NCI-H1105 (cell line): ENCODE data around the gene BLOC1S2.
A peak's percentile ranks its signal among the peaks of the same experiment; 100 is the strongest.
"Not testable (repeated sequence)": the region's sequence is repeated elsewhere in the genome, so short reads cannot be mapped to it uniquely, and the experiment has no call there.

Experiments used
- DNase-seq: peaks from one replicate; lab custom pipeline; 2025; lab: John Stamatoyannopoulos, UW

BLOC1S2 gene

DNA sequence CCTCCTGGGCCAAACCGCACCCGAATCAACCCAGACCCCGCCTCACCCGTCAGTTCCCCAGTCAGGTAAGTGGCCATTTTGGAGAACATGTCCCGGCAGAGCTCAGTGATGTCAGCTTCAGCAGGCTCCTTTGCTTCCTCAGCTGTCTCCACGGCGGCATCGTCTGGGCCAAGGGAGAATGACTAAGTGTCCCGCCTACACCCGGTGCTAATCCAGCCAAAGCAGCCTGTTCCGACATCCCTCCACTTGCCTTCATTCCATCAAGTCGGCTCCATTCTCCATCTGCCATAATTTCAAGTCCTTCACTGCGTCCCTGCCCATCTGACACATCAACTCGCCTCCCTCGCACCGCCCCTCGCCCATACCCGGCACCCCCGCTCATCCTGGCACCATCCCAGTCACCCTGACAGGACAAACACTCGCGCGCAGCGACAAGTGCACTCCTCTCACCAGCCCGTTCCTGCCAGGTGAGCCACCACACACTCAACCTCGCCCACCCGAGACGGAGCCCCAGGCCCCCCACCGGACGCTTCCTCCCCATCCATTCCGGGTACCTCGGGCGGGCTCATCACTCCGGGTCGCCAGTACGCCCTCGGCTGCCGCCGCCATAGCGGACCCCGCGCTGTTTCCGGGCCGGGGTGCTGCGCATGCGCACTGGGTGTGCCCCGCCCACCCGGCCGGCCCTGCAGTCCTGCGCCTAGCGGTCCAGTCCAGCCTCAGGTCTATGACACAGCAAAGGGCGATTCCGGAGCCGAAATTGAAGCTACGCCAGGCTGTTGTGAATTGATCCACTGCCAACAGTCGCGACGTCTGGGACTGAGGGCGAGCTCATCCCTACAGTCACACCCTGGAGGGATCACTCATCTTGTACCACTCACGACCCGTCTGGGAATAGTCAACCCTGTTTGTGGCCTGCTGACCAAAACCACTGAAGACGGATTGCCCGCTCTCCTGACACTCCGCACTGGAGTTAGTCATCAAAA is at the start of gene BLOC1S2:
BLOC1S2 (minus strand) TSS at position 630 of the 983 bp plus-strand sequence; CDS start at position 609, 21 bp downstream.
- peak; percentile 53 for DNase-seq

DNA sequence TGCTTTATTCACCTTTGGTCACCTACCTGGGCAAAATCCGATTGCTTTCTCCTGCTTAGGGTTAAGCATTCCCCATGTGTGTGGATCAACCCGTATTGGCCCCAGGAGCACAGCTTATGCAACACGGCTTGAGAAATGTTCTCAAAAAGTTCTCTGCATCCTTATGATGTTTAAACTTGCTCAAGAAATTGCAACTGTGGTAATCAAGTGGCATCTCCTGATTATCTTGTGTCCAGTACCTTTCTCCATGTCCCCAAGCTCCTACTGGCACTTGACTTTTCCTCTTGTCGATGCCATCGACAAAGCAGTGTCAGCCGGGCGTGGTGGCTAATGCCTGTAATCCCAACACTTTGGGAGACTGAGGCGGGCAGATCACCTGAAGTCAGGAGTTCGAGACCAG is 48.3 kb upstream of the BLOC1S2 start:
- DNase-seq = no peak

DNA sequence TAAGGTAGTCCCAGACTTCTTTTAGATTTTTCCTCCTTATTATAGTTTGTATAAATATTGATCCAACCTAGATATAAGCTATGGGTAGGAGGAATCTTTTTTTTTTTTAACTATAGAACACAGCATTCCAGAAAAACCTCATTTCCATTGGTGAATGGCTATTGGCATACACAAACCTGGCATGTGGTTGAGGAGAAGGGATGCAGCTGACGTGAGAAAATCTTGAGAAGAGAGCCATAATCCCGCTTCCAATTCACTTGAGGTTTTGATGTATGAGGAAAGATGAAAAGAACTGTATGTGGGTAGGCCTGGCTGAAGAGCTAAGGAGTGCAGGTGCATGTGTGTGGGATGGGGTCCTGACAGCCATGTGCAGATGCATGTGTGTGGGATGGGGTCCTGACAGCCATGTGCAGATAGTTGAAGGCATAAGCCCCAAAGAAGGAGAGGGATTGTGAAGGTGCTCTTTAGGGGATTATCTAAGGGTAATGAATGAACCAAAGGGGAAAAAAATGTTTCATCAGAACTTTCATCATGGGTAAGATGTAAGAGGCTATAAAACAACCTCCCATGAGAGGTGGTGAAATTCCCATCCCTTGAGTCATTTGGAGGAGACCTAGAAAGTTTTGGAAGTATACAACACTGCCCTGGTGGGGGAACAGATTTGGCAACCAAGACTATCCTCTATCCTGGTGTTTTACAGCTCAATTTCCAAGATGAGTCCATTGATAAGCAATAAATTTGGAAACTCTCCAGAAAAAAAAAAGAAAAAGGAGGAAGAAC is 47.4 kb upstream of the BLOC1S2 start:
- DNase-seq = no peak

DNA sequence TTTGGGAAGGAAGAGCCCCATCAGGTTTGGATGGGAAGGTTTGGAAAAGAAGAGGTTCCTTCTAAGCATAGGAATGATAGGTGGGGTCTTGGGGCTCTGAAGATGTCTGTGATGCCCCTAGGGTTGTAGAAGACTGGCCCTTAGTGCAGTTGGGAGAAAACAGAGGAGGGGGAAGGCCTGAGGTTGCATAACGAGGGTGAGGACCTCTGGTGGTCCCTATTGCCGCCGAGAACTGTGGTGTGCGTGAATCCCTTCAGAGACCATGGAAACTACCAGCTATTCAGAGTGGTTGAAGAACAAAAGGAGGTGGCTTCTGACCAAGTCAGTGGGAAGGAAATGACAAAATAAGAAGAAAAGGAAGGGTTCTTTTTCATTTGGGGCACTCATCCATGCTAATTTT is 46.6 kb upstream of the BLOC1S2 start:
- DNase-seq = no peak

DNA sequence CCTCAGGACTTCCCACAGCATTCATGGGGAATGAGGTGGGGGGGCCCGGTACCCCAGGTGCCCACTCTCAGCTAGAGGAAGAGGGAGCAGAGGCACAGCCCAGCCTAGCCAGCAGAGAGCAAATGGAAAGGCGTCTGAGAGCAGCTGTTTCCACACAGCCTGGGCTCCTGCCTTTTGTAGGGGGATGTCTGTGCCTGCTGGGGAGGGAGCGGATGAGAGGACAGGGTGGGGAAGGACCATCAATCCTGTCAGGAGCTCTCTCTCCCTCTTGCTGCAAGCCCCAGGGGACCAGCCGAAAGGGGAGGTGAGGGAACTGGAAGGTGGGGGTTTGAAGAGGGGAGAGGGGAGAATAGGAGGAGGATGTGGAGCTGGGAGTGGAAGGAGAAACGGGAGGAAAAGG is 43.6 kb upstream of the BLOC1S2 start, which contains the start of gene PKD2L1:
PKD2L1 (minus strand) TSS at position 150 of the 400 bp plus-strand sequence; CDS start at position 25, 125 bp downstream.
- no peak for DNase-seq

DNA sequence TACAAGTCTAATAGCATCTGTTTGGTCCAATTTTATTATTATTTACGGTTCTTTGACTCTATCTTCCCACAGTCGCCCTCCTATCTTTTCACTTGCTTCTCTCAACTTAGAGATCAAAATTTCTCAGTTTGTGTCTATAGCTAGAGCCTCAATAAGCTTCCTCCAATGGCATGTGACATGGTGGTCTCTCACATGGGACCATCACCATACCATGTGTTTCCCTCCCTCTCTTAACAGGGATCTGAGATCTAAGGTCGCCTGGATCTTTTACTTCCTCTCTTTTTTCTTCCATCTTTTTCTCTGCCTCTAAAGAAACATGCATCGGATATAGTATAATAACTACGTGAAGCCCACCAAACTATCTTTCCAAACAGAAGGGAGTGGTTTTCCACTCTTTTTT is 41.7 kb upstream of the BLOC1S2 start:
- DNase-seq = no peak

DNA sequence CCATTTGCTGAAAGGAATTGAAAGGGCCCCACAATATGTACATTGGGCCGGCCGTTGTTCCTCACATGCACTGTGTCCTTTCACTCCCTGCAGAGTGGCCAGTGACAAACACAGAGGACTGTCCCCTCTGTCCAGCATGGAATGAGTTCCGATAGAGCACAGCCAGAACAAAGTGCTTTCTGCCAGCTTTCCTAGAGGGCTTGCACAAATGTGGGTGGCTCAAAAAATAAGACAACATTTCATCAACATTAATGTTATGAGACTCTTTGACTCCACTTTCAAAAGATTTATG is 41.2 kb upstream of the BLOC1S2 start:
- DNase-seq = no peak

DNA sequence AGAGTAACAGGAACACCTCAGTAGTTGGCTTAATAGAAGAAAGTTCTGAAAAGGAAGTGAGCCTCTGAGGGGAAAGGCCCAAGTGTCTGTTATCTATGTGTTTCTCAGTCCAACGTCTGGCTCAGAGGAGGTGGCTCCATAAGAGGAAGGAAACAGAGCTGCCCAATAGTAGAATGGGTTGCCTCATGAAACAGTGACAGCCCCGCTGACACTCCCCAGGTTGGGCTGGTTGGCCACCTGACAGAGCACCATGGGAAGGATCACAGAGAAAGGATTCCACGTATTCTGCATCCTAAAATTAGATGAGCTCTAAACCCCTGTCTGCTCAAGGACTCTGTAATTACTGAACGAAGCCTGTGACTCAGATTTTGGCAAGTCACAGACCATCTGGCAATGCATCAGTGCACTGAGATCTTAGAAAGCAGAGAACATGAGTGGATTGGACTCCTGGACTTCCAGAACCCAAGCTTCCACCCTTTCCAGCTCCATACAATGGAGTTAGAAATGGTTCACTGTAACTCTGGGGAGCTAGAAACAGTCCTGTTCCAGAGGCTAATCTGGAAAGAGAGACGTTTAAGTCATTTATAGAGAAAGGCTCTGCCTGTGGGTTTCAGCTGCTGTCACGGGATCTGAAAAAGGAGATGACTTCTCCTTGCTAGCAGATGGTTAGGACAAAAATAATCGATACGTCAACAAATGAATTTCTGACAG is 40.7 kb upstream of the BLOC1S2 start:
- no peak for DNase-seq

DNA sequence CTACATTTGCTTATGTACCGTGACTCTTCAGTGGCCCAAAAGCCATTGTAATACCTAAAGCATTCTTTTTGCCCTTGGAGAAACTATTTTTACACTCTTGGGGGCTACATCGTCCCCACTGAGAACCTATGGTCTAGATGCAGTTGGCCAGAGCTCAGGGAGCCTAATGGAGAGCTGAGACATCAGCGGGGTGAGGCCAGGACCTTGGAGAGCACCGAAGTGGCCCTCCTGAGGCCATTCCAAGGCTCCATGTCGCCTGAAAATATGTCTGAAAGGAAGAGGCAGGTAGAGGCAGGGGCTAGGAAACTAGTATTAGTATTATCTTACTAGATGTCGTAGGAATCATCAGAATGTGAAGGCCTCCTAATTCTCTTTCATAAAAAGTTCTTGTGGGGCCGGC is 38.7 kb upstream of the BLOC1S2 start:
- DNase-seq = no peak

DNA sequence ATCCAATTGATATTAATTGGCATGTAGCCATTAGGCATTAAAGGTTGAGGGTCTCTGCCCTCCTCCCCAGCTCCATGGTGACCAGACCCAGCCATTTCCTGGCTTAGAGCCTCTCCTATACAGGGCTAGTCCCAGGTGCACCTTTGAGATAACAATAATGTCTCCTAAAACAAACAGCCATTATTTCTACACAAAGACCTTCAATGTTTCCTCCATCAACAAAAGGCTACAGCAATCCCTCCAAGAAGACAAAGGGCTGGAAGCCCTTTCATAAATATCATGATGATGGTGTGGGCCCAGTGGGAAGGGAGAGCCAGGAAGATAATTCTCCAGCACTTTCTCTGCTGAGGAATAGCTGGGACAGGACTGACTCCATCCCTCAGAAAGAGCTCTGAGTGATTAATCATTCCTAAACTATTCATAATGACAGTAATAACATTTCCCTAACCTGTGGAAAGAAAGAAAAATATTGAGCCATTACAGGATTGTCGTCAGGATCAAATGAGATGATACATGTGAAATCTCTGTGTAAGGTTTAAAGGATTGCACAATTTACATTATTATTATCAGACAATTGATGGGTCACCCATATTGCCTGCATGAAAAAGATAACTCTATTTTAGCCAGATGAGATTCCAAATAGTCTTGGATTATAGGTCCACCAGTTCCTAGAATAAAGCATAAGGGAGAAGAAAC is 33.4 kb upstream of the BLOC1S2 start:
- no peak for DNase-seq

DNA sequence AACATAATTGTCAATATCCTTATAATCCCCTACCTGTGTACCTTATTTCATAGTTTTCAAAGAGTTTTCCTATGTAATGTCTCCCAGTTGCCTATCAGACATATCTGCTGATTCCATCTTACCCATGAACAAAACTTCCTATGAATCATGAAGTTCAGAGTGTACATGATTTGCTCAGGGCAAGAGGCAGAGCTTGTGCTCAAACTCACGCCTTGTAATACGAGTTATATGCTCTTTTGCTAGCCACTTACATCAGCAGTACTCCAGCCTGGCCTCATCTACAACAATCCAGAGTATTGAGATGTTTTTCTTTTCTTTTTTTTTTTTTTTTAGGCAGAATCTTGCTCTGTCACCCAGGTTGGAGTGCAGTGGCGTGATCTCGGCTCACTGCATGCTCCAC is 31.7 kb upstream of the BLOC1S2 start:
- DNase-seq = no peak

DNA sequence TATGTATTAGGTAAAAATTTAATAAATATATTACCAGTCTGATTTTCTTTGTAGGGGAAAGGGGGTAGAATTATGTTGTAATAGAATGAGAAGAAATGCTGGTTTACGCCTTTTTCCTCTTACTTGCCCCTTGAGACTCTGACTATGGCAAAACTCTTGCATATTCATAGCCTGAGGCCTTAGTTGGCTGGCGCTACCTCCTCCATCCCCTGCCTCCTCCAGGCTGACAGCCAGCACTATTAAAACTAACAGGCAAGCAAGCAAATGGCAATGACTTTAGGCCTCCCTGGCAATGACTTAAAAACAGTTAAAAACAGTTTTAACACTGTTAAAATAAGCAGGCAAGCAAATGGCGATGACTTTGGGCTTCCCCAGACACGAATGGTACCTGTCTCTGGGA is 29.1 kb upstream of the BLOC1S2 start:
- DNase-seq = no peak

DNA sequence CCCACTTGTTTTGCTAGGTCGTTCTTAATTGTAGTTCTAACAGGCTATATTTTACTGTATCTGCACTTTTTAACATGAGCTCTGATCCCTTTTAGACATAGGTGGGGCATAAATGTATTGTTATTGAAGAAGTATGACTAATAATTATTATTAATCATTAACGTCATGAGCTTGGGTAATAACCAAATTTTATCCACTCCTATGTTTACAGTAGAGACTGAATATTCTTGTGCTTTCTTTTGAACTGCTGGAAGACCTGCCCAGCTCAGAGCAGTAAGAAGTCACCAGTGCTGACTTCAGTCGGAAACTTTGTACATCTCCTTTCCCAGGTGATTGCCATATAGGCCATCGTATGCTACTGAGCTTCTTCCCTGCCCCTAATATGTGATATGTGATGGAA is 24.8 kb upstream of the BLOC1S2 start:
- no peak for DNase-seq

DNA sequence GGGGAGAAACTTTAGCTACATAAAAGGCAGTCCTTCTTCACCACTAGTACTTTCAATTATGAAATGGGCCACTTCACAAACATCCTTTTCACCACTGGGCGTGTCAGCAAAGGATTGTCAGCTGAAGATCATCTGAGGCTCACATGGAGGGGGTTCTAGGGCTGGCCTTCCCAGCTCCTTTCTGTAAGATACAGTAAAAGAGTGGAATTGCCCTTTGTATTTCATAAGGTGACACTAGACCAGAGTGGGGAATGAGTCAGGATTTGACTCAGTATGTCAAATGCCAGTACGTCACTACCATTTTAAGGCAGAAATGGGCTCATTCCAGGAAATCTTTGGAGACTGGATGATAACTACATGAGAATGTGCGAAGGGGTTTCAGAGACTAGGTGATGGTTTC is 21.2 kb upstream of the BLOC1S2 start:
- DNase-seq = no peak

DNA sequence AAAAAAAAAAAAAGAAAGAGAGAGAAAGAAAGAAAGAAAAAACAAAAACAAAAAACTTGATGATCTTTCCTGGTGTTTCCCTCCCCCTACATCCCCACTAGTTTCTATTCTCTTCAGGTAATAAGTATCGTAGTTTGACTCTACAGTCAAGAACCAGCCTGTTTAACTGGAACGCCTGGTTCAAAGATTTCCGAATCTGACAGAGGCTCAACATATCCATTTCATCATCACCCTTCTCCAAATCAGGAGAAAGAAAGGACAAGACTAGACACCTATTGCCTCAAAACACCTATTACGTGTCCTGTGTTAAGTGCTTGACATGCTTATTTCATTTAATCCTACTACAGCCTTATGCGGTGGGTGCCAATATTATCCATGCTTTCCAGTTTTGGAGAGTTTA is 20.4 kb upstream of the BLOC1S2 start:
- DNase-seq = no peak

DNA sequence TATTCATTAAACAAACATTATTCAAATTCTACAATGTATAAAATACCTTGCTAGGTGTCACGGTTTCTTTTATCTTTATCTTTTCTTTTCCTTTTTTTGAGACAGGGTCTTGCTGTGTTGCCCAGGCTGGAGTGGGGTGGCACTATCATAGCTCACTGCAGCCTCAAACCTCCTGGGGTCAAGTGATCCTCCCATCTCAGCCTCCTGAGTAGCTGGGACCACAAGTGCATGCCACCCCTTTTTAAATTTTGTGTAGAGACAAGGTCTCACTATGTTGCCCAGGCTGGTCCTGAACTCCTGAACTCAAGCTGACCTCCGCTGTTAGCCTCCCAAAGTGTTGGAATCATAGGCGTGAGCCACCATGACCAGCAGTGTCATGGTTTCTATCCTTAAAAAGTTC is 17.9 kb upstream of the BLOC1S2 start:
- DNase-seq = no peak

DNA sequence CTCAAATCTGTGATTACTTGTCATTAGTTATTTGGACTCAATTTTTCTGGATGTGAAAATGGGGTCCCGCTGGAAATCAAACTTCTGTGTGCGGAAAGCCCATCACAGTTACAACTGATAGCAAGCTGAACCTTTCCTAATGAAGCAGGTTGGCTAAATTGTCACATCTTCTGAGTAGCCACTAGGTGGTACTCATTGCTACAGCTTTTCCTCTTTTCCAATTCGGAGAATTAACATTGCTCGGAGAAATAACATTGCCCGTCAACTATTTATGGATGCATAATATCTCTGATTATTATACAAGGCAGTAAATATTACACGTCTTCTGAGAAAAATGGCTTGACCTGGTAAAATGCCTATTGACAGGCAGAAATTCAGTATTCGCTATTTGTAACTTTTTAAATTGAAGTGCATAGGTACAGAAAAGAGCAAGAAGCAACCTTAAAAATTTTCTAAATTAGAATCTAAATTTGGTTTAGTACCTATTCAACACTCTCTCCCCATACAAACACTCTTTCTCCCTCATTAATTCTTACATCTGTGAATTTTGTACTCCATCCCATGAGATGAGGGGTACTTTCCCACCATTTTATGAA is 17.3 kb upstream of the BLOC1S2 start:
- peak; percentile 5 for DNase-seq

DNA sequence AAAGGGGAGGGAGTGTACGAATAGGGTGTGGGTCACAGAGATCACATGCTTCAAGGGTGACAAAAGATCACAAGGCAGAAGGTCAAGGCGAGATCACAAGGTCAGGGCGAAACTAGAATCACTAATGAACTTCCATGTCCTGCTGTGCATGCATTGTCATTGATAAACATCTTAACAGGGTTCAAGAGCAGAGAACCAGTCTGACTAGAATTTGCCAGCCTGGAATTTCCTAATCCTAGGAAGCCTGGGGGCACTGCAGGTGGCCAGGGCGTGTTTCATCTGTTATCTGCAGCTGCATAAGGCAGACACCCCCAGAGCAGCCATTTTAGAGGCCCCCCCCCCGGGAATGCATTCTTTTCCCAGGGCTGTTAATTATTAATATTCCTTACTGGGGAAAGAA is 14.6 kb upstream of the BLOC1S2 start:
- not testable (repeated sequence) for DNase-seq

DNA sequence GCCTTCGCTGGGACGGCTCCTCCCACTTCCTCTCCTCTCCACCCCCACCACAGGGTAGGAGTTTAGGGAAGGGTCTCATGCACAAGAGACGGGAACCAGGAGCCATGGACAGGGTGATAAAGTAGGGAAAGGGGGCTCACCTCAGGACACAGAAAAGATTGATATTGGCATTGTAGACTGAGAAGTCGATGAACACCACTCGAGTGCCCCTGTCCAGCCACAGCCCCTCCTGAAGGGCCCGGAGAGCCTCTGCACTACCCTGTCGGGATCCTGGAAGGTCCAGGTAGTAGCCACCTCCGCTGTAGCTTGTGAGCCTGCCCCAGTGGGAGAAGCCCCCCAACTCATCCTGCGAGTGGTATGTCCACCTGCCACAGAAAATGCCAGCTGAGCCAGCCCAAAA is 10.8 kb upstream of the BLOC1S2 start:
- DNase-seq = no peak

DNA sequence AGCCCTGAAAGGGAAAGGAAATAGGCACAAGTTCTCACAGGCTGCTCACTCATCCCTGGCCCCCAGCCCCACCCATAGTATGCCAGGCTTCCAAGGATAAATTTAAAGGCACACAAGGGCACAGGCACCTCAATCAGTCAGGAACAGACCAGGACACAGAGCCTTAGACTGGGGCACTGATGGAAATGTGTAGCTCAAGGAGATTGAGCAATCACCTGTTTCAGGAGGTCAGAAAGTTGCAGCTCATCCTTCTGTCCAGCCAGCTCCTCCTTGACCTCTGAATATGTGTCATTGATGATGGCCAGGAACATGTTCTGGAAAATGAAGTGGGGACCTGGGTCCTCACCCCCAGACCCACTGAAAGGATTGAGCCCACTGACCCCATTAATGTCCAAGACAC is 6.6 kb upstream of the BLOC1S2 start:
- no peak for DNase-seq

DNA sequence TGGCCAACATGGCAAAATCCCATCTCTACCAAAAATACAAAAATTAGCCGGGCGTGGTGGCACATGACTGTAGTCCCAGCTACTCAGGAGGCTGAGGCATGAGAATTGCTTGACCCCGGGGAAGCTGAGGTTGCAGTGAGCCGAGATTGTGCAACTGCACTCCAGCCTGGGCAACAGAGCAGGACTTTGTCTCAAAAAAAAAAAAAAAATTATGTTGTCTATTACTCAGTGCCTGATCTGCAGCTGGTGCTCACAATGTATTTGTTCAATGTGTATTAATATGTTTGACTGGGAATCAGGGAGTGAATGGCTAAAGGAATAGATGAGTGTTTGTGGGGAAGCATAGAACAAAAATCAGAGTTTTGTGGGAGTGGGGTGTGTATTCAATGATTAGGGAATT is 5.8 kb upstream of the BLOC1S2 start:
- not testable (repeated sequence) for DNase-seq

DNA sequence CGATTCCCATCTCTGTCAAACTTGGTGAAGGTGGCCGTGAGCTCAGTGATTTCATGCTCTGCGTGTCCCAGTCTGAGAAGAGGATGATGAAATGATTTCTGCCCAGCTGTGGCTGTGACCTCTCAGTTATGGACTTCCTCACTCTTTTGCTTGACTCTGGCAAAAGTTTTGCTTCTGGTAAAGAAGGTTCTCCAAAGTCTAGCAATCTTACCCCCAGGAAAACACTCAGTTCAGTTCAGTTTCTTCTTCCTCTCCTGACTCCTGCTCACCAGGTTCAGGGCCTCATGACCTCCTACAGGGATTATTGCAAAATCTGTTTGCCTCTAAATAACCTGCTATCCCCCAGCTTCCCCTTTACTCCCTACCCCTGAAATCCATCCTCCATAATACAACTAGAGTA is 4.9 kb upstream of the BLOC1S2 start:
- no peak for DNase-seq
